Body of pancreas (tissue), 4 donors: ENCODE measurements around the gene RBP3.

Experiments
- CTCF ChIP-seq, 7 experiments: fragments of 450-650 bp in 4 of 7; fragments of 200-600 bp in 3 of 7; sonication (generic) in 3 of 7; IDR thresholded peaks; one replicate each; pipeline ENCODE4 v1.5.1; 2016 to 2019; ENCODE audit warnings: antibody characterized with exemption in 7 of 7
- POLR2A ChIP-seq, 3 donors: fragments of 450-650 bp; IDR thresholded peaks; one replicate each; pipeline ENCODE4 v1.6.1; 2016; ENCODE audit warnings: antibody characterized with exemption in 3 of 3, mild to moderate bottlenecking in 2 of 3

- no peak for TF ChIP-seq CTCF (IDR thresholded peaks at IDR 0.05)
- peak in 2 of 3 donors; percentile 26 to 49 for TF ChIP-seq POLR2A (IDR thresholded peaks at IDR 0.05)
These were observed 36.2 kb downstream of the RBP3 start, which contains the start of gene ZNF488 for GRCh38 chr10:47384148-47384921.
